ENCODE data around the gene HNRNPA0. TPM values are rescaled to one million over a fixed set of nuclear protein-coding genes. Genes with fewer than 3 reads are reported as not detected.
A peak's percentile ranks its signal among the peaks of the same experiment; 100 is the strongest.

The HNRNPA0 gene
- total and polyA plus RNA-seq, 9 donors, result 9.2 to 55.2 (median 42.7) TPM

DNA sequence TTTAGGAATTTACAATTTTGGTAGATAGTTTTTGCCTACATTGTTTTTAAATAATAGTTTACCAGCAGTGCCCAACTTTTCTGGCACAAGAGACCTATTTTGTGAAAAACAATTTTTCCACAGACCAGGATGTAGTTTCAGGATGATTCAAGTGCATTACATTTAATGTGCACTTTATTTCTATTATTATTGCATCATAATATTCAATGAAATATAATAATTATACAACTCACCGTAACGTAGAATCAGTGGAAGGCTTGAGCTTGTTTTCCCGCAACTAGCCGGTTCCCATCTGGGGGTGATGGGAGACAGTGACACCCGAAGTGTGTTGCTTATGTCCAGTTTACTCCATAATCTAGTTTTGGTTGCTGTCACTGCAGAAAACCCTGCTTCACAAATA, 3.5 kb upstream of the HNRNPA0 start:
- H3K9me3 ChIP-seq (replicated peaks; ENCODE audit: control insufficient read depth, low read depth, low read length), result no peaks in the 10 kb centered on the region
- no peak overlapping the region for H3K4me3 ChIP-seq (ENCODE audit: low read length)
- 94% methylated on average over 3 of the region's 5 CpGs for WGBS (ENCODE audit: insufficient coverage)
- H3K27me3 ChIP-seq (ENCODE audit: control insufficient read depth, insufficient read depth, low read length), result no peaks in the 10 kb centered on the region
- no peaks in the 10 kb centered on the region for H3K36me3 ChIP-seq (ENCODE audit: control insufficient read depth, insufficient read depth, low read length)
- H3K27ac ChIP-seq (ENCODE audit: low read length), result no peak overlapping the region
- H3K4me1 ChIP-seq (ENCODE audit: control insufficient read depth, insufficient read depth, low read length), result peaks cover 3% of the 10 kb centered on the region
- DNase-seq, result no peak

DNA sequence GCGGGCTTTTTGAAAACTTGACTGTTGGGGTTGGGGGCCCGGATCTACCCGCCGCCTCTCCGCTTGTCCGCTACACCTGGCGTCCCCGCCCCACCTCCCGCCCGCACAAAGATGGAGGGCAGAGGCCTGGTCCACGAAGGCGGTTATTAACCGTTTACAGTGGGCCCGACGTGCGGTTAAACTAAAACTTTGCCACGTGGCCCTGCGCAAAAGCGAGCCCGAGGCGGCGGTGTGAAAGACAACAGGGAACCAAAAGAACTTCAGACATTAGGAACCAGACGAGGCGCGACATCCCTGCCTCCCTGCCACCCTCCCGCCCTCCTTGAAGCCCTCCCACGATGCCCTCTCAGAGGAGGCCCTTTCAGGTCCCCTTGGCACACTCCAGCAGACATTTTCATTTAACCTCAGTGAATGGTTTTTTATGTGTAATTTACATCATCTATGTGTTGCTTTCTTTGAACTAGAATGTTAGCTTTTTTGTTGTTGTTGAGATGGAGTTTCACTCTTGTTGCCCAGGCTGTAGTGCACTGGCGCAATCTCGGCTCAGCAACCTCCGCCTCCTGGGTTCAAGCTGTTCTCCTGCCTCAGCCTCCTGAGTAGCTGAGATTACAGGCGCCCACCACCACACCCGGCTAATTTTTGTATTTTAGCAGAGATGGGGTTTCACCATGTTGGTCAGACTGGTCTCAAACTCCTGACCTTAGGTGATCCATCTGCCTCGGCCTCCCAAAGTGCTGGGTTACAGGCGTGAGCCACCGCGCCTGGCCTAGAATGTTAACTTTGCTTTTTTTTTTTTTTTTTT, 999 bp upstream of the HNRNPA0 start:
- Histone ChIP-seq H3K27me3 (ENCODE audit: control insufficient read depth, insufficient read depth, low read length) (no peaks in the 10 kb centered on the region), H3K9me3 (replicated peaks; ENCODE audit: control insufficient read depth, low read depth, low read length) (no peaks in the 10 kb centered on the region), H3K4me1 (ENCODE audit: control insufficient read depth, insufficient read depth, low read length) (peaks cover 3% of the 10 kb centered on the region), H3K36me3 (ENCODE audit: control insufficient read depth, insufficient read depth, low read length) (no peaks in the 10 kb centered on the region), H3K27ac (ENCODE audit: low read length) (peak overlapping the region; percentile 100), H3K4me3 (ENCODE audit: low read length) (peak overlapping the region; percentile 99)
- under 1% methylated on average over 23 of the region's 36 CpGs for WGBS (ENCODE audit: insufficient coverage)
- no peak for DNase-seq

DNA sequence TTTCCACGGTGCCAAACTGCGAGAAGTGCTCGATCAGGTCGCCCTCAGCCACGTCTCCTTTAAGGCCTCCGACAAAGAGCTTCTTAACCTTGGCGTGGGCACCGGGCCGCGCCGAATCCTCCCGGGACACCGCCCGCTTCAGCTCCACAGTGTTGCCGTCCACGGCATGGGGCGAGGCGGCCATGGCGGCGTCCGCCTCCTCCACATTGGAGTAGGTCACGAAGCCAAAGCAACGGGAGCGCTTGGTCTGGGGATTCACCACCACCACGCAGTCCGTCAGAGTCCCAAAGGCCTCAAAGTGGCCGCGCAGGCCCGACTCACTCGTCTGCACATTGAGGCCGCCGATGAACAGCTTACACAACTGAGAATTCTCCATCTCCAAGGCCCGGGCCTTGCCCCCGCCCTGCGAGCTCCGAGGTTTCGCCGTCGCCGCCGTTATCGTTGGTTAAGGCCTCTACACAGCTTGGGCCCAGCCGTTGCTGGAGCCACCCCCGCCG, 424 bp downstream of the HNRNPA0 start:
- peak overlapping the region; percentile 100 for H3K27ac ChIP-seq (ENCODE audit: low read length)
- H3K4me1 ChIP-seq (ENCODE audit: control insufficient read depth, insufficient read depth, low read length), result peaks cover 3% of the 10 kb centered on the region
- H3K27me3 ChIP-seq (ENCODE audit: control insufficient read depth, insufficient read depth, low read length), result no peaks in the 10 kb centered on the region
- peak overlapping the region; percentile 99 for H3K4me3 ChIP-seq (ENCODE audit: low read length)
- 0% methylated on average over 41 of the region's 45 CpGs for WGBS (ENCODE audit: insufficient coverage)
- DNase-seq, result peak; percentile 66
- H3K36me3 ChIP-seq (ENCODE audit: control insufficient read depth, insufficient read depth, low read length), result peaks cover 3% of the 10 kb centered on the region
- no peaks in the 10 kb centered on the region for H3K9me3 ChIP-seq (replicated peaks; ENCODE audit: control insufficient read depth, low read depth, low read length)

DNA sequence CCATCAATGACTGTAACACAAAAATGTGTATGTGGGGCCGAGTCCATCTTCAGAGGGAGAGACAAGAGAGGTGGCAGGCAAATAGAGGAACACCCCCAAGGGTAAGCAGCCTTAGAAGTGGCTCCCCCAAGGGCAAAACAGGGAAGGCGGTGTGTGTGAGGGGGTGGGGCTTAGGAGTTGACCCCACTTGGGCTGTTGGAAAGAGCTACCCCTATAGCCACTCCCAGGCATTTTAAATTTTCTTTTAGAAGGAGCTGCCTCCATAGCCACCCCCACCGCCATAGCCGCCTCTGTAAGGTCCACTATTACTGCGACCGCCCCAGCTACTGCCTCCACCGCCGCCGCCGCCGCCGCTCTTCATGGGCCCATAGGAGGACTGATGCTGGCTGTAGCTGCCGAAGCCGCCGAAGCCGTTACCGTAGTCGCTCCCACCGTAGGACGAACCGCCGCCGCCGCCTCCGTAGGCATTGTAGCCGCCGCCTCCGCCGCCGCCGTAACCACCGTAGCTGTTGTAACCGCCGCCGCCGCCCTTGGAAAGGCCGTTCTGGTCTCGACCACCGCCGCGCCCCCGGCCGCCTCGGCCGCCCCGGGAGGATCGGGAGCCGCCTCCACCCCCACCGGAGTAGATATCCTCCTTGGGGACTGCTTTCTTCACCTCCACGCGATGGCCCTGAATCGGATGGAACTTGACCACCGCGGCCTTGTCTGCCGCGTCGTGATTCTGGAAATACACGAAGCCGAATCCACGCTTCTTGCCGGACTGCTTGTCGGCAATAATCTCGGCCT, 1.1 kb downstream of the HNRNPA0 start:
- Histone ChIP-seq H3K9me3 (replicated peaks; ENCODE audit: control insufficient read depth, low read depth, low read length) (no peaks in the 10 kb centered on the region), H3K36me3 (ENCODE audit: control insufficient read depth, insufficient read depth, low read length) (peaks cover 3% of the 10 kb centered on the region), H3K27me3 (ENCODE audit: control insufficient read depth, insufficient read depth, low read length) (no peaks in the 10 kb centered on the region), H3K4me3 (ENCODE audit: low read length) (peak overlapping the region; percentile 99), H3K27ac (ENCODE audit: low read length) (peak overlapping the region; percentile 100), H3K4me1 (ENCODE audit: control insufficient read depth, insufficient read depth, low read length) (peaks cover 3% of the 10 kb centered on the region)
- WGBS (ENCODE audit: insufficient coverage), result under 1% methylated on average over 61 of the region's 63 CpGs
- DNase-seq, result peak; percentile 52

DNA sequence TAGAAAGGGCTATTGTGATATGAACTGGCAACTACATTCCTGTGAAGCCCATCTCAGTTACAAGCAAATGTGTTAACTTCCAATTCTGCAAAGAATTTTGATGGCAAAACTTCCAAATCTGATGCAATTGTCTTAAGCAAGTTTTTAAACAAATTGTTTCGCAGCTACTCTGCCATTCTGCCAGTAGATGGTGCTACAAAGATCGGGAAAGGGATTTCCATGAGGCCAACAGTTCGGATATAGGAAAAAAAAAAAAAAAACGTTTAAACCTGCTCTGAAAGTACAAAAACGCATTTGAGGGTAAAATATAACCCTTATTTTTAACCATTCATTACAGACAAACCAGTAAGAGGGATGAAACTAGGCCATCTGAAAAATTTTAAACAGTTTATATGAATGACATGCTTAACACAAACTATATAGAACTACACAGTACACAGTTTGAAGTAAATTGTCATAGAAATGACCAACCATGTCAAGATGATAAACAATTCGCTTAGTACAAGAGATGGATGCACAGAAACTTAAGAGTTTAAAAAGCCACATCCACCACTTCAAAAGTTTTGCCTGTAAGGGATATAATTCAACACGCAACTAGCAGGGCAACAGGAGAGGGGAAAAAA, 2.2 kb downstream of the HNRNPA0 start:
- DNase-seq, result peak; percentile 88
- no CpG with 5 or more reads among the region's 7 CpGs for WGBS (ENCODE audit: insufficient coverage)
- peaks cover 3% of the 10 kb centered on the region for H3K36me3 ChIP-seq (ENCODE audit: control insufficient read depth, insufficient read depth, low read length)
- H3K4me1 ChIP-seq (ENCODE audit: control insufficient read depth, insufficient read depth, low read length), result peaks cover 3% of the 10 kb centered on the region
- peak overlapping the region; percentile 66 for H3K27ac ChIP-seq (ENCODE audit: low read length)
- no peaks in the 10 kb centered on the region for H3K27me3 ChIP-seq (ENCODE audit: control insufficient read depth, insufficient read depth, low read length)
- peak overlapping the region; percentile 99 for H3K4me3 ChIP-seq (ENCODE audit: low read length)
- H3K9me3 ChIP-seq (replicated peaks; ENCODE audit: control insufficient read depth, low read depth, low read length), result no peaks in the 10 kb centered on the region

DNA sequence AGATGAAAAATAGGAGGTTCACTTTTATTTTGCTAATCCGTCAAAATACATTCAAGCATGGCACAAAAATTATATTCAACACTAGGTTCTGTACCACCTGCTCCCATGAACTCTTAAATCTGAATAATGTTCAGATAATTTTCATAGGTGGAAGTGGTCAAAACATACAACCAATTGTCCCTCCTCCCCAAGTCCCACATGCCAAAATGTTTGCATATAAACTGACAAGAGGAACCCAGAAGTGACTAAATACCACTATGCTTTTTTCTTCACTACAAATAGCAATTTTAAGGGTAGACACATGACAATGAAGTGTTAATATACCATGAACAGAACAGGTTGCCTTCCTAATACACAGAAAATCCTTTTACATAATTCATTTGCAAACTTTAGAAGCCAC, 3.7 kb downstream of the HNRNPA0 start:
- Histone ChIP-seq H3K36me3 (ENCODE audit: control insufficient read depth, insufficient read depth, low read length) (peaks cover 3% of the 10 kb centered on the region), H3K4me3 (ENCODE audit: low read length) (no peak overlapping the region), H3K27ac (ENCODE audit: low read length) (no peak overlapping the region), H3K27me3 (ENCODE audit: control insufficient read depth, insufficient read depth, low read length) (no peaks in the 10 kb centered on the region), H3K4me1 (ENCODE audit: control insufficient read depth, insufficient read depth, low read length) (peaks cover 3% of the 10 kb centered on the region), H3K9me3 (replicated peaks; ENCODE audit: control insufficient read depth, low read depth, low read length) (no peaks in the 10 kb centered on the region)
- WGBS (ENCODE audit: insufficient coverage), result no CpG with 5 or more reads among the region's 1 CpG
- no peak for DNase-seq

DNA sequence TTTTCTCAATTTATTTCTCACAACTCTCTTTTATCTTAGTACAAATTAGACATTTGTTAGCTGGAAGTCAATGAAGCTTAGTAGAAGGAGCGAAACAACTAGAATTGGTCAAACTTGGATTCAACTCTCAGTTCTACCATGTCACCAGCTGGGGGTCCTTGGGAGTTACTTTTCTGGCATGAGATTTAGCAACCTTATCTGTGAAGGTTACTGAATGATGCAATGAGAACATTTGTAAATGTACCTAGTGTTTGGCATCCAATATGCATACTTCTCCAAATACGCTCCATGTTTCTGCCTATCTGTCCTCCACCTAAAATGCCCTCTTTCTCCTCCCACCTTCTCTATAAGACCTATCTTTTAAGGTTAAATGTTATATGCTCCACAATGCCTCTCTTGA, 6.3 kb downstream of the HNRNPA0 start:
- H3K4me1 ChIP-seq (ENCODE audit: control insufficient read depth, insufficient read depth, low read length), result no peaks in the 10 kb centered on the region
- H3K4me3 ChIP-seq (ENCODE audit: low read length), result no peak overlapping the region
- DNase-seq, result no peak
- no peaks in the 10 kb centered on the region for H3K9me3 ChIP-seq (replicated peaks; ENCODE audit: control insufficient read depth, low read depth, low read length)
- H3K27ac ChIP-seq (ENCODE audit: low read length), result no peak overlapping the region
- 100% methylated on average over 1 of the region's 2 CpGs for WGBS (ENCODE audit: insufficient coverage)
- H3K36me3 ChIP-seq (ENCODE audit: control insufficient read depth, insufficient read depth, low read length), result peaks cover 3% of the 10 kb centered on the region
- no peaks in the 10 kb centered on the region for H3K27me3 ChIP-seq (ENCODE audit: control insufficient read depth, insufficient read depth, low read length)

DNA sequence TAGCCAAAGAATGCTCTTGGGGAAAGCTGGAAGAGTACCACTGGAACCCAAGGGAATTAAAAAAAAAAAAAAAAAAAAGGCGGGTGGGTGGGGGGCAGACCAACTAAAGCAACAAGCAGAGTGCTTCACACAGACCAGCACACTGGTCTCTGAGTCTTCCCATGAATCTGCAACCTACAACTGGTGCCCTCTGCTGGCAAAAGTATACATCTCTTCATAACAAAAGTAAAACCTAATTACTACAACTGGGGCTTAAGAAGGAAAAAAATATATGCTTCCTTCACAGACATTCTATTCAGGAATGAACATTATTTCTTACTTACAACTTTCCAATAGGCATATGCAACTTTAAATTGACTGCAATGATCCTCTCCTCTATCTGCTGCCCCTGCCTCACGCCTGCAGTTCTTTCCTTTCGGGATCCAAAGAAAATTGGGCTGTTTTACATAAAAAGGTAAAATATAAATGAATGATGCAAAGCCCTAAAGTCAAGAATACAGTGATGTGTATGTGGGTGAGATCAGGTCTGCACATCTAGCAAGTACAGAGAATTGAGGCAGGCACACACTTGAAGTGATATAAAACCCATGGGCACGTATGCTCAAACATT, 11.0 kb downstream of the HNRNPA0 start:
- H3K4me3 ChIP-seq (ENCODE audit: low read length), result no peak overlapping the region
- no peaks in the 10 kb centered on the region for H3K9me3 ChIP-seq (replicated peaks; ENCODE audit: control insufficient read depth, low read depth, low read length)
- DNase-seq, result peak; percentile 87
- H3K27ac ChIP-seq (ENCODE audit: low read length), result no peak overlapping the region
- H3K36me3 ChIP-seq (ENCODE audit: control insufficient read depth, insufficient read depth, low read length), result no peaks in the 10 kb centered on the region
- no peaks in the 10 kb centered on the region for H3K4me1 ChIP-seq (ENCODE audit: control insufficient read depth, insufficient read depth, low read length)
- 80% methylated on average over 1 of the region's 4 CpGs for WGBS (ENCODE audit: insufficient coverage)
- H3K27me3 ChIP-seq (ENCODE audit: control insufficient read depth, insufficient read depth, low read length), result no peaks in the 10 kb centered on the region

DNA sequence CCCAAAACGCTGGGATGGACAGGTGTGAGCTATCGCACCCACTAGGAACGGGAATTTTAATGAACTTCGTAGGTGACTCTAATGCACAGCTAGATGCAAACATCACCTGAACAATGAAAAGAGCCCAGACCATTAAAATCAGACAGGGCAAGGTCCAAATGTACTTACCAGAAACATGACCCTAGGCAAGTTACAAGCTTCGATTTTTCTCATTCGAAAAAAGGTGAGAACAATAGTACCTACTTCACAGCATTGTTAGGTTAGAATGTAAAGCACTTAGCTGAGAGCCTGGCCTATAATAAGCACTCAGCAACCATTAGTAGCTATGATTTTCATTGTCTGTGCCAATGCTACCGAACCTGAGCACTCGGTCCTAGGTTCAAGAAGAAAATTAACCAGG, 12.4 kb downstream of the HNRNPA0 start:
- H3K4me3 ChIP-seq (ENCODE audit: low read length), result no peak overlapping the region
- WGBS (ENCODE audit: insufficient coverage), result 85% methylated on average over 5 of the region's 8 CpGs
- no peak for DNase-seq
- no peaks in the 10 kb centered on the region for H3K9me3 ChIP-seq (replicated peaks; ENCODE audit: control insufficient read depth, low read depth, low read length)
- no peaks in the 10 kb centered on the region for H3K4me1 ChIP-seq (ENCODE audit: control insufficient read depth, insufficient read depth, low read length)
- H3K27me3 ChIP-seq (ENCODE audit: control insufficient read depth, insufficient read depth, low read length), result no peaks in the 10 kb centered on the region
- H3K27ac ChIP-seq (ENCODE audit: low read length), result no peak overlapping the region
- no peaks in the 10 kb centered on the region for H3K36me3 ChIP-seq (ENCODE audit: control insufficient read depth, insufficient read depth, low read length)
